ENCODE measurements around the gene MPP1.

DNA sequence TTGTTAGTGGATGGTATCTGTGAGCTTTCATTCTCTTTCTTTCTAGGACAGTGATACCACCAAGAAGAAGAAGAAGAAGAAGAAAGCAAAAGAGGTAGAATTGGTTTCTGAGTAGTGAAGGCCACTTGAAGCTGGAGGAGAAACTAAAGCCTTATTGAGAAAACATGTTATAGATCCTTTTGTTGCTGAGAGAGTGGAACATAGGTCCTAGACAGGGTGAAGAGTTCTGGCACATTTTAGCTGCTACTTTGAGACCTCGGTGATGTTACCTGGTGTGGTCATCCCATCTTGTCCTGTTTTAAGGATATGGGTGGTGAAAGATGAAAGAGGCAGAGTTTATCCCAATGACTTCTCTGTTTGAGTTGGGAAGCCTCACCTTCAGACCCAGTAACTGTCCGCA, 28.5 kb downstream of the MPP1 start:
- TF ChIP-seq, protein P1, sequence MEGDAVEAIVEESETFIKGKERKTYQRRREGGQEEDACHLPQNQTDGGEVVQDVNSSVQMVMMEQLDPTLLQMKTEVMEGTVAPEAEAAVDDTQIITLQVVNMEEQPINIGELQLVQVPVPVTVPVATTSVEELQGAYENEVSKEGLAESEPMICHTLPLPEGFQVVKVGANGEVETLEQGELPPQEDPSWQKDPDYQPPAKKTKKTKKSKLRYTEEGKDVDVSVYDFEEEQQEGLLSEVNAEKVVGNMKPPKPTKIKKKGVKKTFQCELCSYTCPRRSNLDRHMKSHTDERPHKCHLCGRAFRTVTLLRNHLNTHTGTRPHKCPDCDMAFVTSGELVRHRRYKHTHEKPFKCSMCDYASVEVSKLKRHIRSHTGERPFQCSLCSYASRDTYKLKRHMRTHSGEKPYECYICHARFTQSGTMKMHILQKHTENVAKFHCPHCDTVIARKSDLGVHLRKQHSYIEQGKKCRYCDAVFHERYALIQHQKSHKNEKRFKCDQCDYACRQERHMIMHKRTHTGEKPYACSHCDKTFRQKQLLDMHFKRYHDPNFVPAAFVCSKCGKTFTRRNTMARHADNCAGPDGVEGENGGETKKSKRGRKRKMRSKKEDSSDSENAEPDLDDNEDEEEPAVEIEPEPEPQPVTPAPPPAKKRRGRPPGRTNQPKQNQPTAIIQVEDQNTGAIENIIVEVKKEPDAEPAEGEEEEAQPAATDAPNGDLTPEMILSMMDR (IDR thresholded peaks at IDR 0.05): no peak
- TF ChIP-seq POLR2AphosphoS5 (IDR thresholded peaks at IDR 0.05; ENCODE audit: low read depth, low read length): no peak
- TF ChIP-seq MEF2A (IDR thresholded peaks at IDR 0.05; ENCODE audit: borderline replicate concordance, low read depth): no peak
- no peak for TF ChIP-seq EZH2phosphoT487 (IDR thresholded peaks at IDR 0.05; ENCODE audit: borderline replicate concordance, low read depth)
- TF ChIP-seq, protein P2, sequence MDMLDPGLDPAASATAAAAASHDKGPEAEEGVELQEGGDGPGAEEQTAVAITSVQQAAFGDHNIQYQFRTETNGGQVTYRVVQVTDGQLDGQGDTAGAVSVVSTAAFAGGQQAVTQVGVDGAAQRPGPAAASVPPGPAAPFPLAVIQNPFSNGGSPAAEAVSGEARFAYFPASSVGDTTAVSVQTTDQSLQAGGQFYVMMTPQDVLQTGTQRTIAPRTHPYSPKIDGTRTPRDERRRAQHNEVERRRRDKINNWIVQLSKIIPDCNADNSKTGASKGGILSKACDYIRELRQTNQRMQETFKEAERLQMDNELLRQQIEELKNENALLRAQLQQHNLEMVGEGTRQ (IDR thresholded peaks at IDR 0.05; ENCODE audit: borderline replicate concordance, low read depth, low read length): no peak
- no peak for TF ChIP-seq ZBTB33 (IDR thresholded peaks at IDR 0.05; ENCODE audit: borderline replicate concordance, low read depth)
- no peak for TF ChIP-seq FOSL2 (IDR thresholded peaks at IDR 0.05; ENCODE audit: borderline replicate concordance, low read depth)
- TF ChIP-seq YY1 (IDR thresholded peaks at IDR 0.05; ENCODE audit: low read depth): no peak
- TF ChIP-seq RCOR1 (IDR thresholded peaks at IDR 0.05; ENCODE audit: low read length): no peak

All from SK-N-SH (cell line).